GM19043 (cell line): Measurements from ENCODE around the gene DHRS4.
A peak's percentile ranks its signal among the peaks of the same experiment; 100 is the strongest.

ENCODE experiments used
- ATAC-seq: cut with Tn5 transposase; IDR thresholded peaks from one replicate; pipeline ENCODE4 v1.9.1; 2021; ENCODE audit warnings: low read depth; ENCODE audit not compliant: unreplicated experiment

DHRS4 gene

DNA sequence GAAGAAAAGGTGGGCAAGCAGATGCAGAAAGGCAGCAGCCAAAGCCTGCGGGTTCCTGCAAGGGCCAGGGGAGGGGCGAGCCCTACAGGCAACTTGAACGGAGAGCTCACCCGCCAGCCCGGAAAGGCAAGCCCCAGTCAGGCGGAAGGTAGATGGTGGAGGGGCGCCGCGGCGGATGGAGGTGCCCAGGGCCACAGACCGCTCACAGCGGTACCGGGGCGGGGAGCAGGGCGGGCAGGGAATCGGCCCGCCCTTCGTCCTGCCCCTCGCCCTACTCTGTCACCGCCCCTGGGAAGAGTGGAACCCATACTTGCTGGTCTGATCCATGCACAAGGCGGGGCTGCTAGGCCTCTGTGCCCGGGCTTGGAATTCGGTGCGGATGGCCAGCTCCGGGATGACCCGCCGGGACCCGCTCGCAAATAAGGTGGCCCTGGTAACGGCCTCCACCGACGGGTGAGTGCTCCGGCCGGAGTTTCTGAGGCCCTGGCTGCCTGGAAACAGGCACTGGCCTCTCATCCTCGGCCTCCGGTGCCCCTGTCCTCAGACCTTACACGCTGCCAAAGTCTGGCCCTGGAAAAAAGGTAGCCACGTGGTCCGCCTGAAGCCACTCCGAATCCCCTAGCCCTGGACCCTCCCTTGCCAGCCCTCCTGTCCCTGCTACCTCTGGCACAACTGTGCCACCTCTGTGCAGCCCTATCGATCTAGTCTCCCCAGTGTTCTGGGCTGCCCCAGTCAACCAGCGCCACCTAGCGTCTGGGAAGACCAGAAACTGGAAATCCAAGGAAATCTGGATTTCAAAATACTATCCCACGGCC is at the start of gene DHRS4:
DHRS4 (plus strand) TSS at position 307 of the 815 bp plus-strand sequence; CDS start at position 326, 19 bp downstream.
- ATAC-seq, result peak; percentile 87

- no peak for ATAC-seq
These were observed 43.3 kb upstream of the DHRS4 start for GRCh38 chr14:23910101-23910875.

DNA sequence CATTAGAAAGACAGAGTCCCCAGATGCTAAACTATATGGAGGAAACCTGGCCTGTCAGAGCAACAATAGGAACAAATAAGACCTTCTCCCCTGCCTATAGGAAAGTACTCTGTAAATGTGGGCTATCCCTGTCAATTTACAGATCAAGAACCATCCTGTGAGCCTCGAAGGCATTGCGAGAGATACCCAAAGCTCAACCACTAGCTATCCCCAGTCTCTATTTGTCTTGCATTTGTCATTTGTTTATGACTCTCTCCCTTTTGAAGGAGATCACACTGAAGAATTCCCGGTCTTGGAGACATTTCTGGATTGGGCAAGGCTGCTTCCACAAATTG is 42.7 kb upstream of the DHRS4 start:
- ATAC-seq, result no peak

GRCh38 chr14:23915559-23915958 is 38.0 kb upstream of the DHRS4 start:
- ATAC-seq, result no peak

DNA sequence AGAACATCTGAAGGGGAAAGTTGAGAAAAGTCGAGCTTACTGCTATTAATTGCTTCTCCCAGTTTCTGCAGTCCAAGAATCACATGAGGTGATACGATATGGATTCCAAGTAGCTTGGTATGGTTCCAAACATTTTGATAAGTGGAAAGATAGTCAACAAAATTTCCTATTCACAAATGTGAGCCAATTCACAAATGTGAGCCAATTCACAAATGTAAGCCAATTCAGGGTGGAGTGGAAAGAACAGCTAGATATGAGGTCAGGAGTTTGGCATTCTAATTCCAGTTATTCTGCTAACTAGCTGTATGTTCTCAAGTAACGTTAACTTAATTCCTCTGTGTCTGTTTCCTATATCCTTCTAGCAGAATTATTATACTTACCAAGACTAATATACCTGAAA is 37.6 kb upstream of the DHRS4 start:
- ATAC-seq, result no peak

GRCh38 chr14:23916446-23916845 is 37.1 kb upstream of the DHRS4 start:
- no peak for ATAC-seq

DNA sequence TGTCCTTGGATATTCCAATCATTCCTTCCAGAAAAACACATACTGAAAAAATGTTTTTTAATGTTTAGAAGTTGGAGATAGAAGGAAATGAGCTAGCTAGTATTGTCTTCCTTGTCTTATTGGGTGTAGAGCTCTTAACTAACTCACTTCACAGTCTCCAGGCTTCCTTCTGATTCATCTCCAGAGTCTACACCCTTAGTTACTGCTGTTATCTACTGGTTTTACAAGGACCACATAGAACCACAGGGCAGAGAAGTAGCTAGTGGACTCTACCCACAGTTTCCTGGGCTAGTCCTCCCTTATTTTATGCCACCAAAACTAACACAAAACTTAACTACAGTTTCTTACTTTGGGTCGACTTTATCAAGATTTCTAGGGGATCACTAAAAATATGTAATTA is 31.0 kb upstream of the DHRS4 start:
- no peak for ATAC-seq

GRCh38 chr14:23925523-23926075 is 28.0 kb upstream of the DHRS4 start:
- ATAC-seq, result no peak

GRCh38 chr14:23926543-23926942 is 27.0 kb upstream of the DHRS4 start:
- no peak for ATAC-seq

- no peak for ATAC-seq
These were observed 24.4 kb upstream of the DHRS4 start for GRCh38 chr14:23929136-23929535.

DNA sequence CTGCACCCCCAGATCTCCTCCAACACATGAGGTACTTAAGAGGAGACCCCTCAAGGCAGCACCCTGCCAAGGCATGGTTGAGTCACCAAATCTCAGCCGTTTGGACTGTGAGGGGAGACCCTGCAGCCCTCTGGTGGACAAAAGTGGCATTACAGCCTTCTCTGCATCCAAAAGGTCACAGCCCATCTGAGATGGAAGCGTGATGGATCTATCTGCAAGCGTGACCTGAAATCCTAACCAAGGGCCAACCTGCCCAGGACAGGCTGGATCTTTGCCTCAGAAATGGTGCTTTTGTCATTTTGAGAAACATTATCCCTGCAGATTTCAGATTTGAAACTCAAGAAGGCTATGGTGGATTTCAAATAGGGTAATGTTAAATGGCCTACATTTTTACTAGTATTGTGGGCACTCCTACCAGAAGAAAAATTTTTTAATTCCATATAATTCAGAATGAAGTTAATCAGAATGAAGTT is 23.7 kb upstream of the DHRS4 start:
- ATAC-seq, result peak; percentile 81

DNA sequence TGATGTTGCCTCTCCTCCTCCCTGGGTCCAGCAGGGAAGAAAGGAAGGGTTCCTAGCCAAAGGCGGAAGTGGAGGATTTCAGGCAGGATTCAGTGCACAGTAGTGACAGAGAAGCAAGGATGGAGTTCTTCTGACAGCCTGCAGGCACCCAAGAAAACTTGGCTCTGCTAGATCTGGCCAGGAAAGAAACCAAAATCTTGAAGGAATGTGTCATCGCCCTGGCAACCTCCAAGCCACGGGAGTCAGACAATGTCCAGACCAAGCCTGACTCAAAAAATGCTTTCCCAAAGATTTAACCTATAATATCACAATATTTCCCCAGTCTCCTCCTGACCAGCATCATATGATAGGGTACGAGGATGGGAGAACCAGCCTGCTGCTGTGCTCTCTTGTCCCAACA is 22.8 kb upstream of the DHRS4 start:
- no peak for ATAC-seq

GRCh38 chr14:23931721-23932289 is 21.8 kb upstream of the DHRS4 start:
- no peak for ATAC-seq

- no peak for ATAC-seq
These were observed 20.9 kb upstream of the DHRS4 start for GRCh38 chr14:23932639-23933038.

DNA sequence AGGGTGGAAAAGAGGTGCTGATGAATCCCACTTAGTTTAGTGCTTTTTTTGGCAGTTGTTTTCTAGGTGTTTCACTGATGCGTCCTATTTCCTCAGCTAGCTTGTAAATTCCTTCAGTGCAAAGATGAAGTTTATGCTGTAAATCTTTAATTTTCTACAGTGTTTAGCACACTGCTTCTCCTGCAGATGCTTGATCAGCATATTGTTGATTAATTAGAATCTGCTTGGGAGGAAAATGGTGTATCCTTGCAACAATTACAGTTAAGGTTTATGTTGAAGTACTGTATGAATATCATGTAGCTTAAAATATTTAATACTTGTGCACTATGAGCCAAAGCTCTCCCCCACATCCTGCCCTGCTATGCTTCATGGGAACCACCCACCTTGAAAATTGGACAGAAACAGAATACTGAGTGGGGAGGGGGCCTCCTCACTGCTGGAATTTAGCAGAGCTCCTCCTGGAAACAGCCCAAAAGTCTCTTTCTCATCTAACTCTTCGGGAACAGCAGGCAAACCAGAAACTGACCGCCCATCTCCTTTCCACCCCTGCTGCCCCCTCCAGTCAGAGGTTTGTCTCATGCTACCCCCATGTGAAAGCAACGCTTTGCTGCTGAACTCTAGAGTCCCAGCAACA is 20.3 kb upstream of the DHRS4 start:
- ATAC-seq, result no peak

GRCh38 chr14:23933742-23934128 is 19.8 kb upstream of the DHRS4 start:
- no peak for ATAC-seq

DNA sequence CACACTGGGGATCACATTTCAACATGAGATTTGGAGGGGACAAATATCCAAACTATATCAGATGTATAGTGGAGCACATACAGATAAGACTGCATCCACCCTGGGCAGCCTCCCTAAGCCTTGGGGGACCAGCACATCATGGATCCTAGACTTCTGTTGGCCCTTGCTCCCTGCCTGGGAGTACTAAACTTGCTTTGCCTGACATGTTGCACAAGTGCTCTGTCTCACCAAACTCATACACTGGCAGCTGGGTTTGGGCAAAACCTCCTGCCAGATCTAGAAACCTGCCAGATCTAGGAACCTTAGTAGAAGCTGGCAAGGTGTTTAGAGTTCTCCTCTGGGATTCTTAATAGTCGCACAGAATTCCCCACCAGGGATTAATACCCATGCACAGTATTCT is 18.4 kb upstream of the DHRS4 start:
- no peak for ATAC-seq

GRCh38 chr14:23936084-23936829 is 17.3 kb upstream of the DHRS4 start:
- ATAC-seq, result no peak

DNA sequence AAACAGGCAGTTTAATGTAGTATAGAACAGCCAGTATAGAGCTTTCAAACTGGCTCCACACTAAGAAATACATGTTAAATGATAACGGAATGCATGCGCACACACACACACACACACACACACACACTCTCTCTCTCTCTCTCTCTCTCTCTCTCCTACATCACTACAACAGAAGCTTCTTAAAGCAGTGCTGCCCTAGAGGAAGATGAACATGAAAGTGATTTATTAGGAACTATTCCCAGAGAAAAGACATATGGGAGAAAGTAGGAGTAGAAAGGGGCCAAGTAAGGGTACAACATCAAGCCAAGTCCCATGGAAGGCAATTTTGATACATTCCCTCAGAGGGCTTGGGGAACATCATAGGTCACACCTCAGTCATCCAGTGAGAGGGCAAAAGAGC is 16.4 kb upstream of the DHRS4 start:
- no peak for ATAC-seq

DNA sequence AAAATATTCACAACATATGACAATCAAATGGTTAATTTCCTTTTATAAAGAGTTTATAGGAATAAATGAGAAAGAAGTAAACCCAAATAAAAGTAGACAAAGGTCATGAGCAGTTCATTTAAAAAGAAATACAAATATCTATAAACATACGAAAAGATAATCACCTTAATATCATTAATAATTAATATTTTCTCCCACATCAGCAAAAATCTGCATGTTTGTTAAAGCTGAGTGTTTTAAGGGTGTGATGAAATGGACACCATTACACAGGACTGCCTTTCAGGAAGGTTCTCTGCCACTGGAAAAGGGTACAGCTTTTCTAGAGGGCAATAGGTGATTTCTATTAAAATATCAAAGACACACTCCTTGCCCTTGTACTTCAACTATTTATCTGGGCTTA is 14.7 kb upstream of the DHRS4 start:
- ATAC-seq, result no peak
